ENCODE data around the gene NR0B1. TPM values are rescaled to one million over a fixed set of nuclear protein-coding genes. Genes with fewer than 3 reads are reported as not detected.

NR0B1 gene
- total RNA-seq, result not detected

- ChIA-PET CTCF (no interaction called here), POLR2A (no interaction called here)
Measured at GRCh38 chrX:30309139-30309571, at the start of gene NR0B1. Gene NR0B1 (minus strand): TSS chrX:30309390. CDS start chrX:30309363, 27 bp downstream.

DNA sequence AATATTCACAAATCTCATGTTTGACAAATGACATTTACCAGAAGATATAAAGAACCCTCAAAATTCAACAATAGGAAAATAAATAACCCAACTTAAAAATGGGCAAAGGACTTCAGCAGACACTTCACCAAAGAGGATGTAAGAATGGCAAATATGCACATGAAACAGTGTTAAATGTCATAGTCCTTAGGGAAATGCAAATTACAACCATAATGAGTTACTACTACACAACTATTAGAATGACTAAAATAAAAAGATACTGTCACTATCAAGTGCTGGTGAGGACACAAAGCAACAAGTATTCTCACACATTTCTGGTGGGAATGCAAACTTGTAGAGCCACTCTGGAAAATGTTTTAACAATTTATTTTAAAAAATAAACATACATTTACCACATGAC is 40.8 kb upstream of the NR0B1 start:
- POLR2A ChIA-PET, result no interaction called here
- CTCF ChIA-PET, result no interaction called here

GRCh38 chrX:30343206-30343605 is 34.0 kb upstream of the NR0B1 start:
- ChIA-PET POLR2A (no interaction called here), CTCF (no interaction called here)

GRCh38 chrX:30340753-30341152 is 31.6 kb upstream of the NR0B1 start:
- ChIA-PET POLR2A (no interaction called here), CTCF (no interaction called here)

DNA sequence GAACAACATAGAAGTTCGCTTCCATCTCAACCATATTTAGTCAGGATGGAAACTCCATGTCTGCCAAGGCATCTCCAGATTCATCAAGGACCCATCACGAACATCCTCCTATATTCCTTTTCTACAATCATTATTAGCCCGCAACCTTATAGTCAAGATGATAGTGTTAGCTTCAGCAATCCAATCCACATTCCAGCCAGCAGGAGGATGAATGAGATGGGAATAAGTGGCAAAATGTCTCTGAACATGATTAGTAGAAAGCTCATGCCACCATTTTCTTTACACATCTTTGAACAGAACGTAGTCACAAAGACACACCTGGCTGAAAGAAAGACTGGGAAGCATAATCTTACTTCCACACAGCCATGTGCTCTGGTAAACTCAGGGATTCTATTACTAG is 18.6 kb upstream of the NR0B1 start:
- CTCF ChIA-PET, result no interaction called here
- POLR2A ChIA-PET, result no interaction called here

DNA sequence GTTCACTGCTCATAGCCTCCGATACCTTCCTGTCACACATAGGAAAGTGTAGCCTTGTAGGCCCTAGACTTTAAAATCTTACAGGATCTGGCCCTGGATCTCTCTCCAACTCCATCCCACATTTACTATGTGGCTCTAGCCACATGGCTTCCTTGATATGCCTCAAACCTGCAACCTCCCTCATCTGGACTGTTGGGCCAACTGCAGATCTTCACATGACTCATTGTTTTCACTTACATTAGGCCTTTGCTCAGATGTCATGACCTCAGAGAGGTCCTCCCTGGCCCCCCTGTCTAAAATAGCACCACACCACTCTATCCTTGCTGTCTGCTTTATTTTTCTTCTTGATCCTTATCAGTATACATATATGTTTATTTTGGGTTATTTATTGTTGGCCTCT is 8.1 kb upstream of the NR0B1 start:
- CTCF ChIA-PET, result no interaction called here

DNA sequence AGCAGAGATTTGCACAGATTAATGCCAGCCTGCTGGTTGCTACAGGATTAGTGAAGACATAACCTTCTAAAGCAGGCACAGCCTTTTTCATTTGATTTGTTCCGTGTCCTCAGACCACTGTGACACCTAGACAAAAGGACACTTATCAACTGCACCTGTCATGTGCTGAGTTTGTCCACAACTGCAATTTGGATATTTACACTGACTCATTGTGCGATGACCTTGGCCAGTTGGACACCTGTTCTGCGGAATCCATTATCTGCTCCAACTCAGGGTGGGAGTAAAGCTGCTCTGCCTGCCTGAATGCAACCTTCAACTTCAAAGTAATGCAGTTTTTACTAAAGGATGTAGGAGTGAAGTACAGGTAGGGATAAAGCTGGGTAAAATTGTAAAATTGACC is 4.1 kb upstream of the NR0B1 start:
- POLR2A ChIA-PET, result no interaction called here
- CTCF ChIA-PET, result no interaction called here

More for the DNA sequence above, 8.1 kb upstream of the NR0B1 start:
- POLR2A ChIA-PET, result no interaction called here

GRCh38 chrX:30312858-30313257 is 3.7 kb upstream of the NR0B1 start:
- CTCF ChIA-PET, result no interaction called here
- POLR2A ChIA-PET, result no interaction called here

DNA sequence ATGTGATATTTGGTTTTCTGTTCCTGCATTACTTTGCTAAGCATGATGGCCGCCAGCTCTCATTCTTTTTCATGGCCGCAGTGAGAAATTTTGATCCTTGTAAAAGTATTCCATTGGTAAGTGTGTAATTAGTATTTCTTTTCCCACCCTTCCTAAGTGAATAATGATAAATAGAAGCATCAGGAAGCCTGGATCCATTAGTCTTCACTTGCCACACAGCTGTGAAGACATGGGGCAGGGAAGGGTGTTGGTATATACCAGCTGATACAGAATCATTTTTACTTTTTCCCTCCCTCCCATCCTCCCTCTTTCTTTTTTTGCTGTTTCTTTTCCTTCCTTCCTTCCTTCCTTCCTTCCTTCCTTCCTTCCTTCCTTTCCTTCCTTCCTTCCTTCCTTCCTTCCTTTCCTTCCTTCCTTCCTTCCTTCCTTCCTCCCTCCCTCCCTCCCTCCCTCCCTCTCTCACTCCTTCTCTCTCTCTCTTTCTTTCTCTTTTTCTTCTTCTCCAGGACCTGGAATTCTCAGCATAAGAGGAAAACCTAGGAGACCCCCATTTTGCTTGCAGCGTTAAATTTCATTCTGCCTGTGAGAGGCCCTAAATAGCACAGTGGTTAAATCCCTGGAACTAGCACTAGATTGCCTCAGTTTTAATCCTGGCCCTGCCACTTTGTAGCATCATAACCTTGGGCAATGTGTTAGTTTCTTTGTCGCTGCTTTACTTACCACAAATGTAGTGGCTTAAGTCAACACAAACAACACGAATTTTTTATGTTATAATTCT is 1.4 kb upstream of the NR0B1 start:
- ChIA-PET CTCF (no interaction called here), POLR2A (no interaction called here)

DNA sequence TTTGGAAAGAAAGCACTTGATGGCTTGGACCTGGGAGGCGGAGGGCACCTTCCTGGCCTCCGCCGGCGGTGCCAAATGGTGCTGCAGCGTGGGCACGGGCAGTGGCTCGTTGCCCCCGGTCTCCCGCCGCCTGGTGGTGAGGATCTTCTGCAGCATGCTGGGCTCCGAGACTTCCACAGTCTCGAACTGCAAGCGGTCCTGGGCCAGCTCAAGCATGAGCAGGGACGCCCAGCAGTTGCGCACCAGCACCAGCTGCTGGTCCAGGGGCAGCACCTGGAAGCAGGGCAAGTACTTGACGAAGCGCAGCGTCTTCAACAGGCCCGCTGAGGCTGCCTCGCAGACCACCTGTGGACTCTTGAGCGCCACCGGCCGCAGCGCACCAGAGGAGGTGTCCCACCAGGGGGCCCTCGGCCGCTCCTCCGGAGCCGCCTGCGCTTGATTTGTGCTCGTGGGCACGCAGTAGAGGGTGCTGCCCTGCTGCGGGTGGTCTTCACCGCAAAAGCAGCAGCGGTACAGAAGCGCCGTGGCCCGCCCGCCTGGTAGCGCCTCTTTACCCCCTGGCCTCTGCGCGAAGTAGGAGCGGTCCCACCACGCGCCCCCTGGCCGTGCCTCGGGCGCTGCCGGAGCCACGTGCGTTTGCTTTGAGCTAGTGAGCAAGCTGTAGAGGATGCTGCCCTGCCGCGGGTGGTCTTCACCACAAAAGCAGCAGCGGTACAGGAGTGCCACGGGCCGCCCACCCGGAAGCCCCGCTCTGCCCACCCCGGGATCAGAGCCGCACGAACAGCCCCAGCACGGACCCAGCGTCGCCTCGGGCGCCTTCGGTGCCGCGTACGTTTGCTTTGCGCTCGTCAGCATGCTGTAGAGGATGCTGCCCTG is 689 bp downstream of the NR0B1 start:
- ChIA-PET POLR2A (no interaction called here), CTCF (no interaction called here)

- ChIA-PET POLR2A (no interaction called here), CTCF (no interaction called here)
Measured at GRCh38 chrX:30307466-30307865, 1.7 kb downstream of the NR0B1 start.

- POLR2A ChIA-PET, result no interaction called here
- CTCF ChIA-PET, result no interaction called here
Measured at GRCh38 chrX:30304866-30305265, 4.3 kb downstream of the NR0B1 start.

DNA sequence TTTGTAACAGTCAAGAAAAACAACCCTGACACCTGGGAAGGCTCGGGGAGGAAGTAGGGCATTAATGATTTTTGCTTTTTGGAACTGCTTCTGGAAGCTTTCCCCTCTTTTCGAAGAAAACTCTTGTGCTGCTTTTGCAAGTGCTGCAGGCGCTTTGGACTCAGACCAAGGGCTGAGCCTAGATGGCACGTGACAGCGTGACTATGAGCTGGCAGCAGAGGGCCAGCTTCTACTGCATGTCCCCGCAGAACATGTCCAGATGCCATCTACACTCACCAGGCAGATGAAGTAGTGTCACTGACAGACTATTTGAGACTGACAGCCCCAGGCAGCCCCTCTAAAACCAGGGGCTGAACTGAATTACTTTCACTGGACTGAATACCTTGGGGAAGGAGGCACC is 6.2 kb downstream of the NR0B1 start:
- POLR2A ChIA-PET, result no interaction called here

DNA sequence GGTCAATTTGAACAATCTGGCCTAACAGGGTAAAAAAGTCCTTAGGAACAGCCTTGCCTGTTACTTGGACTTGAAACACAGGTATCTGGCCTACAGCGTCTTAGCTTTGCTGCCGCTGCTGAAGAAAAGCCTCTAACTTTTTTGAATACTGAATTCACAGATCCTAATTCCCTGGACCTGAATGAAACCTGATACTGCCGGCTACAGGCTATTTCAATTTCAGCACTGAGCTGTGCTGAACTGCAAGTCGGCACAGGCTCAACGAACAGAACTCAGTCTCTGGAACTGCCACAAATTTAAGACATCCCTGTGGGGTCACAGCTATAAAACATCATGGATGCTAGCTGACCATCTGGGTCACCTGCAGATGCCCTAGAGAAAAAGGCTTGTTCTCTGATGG is 7.2 kb downstream of the NR0B1 start:
- ChIA-PET POLR2A (no interaction called here), CTCF (no interaction called here)

More for the DNA sequence above, 6.2 kb downstream of the NR0B1 start:
- CTCF ChIA-PET, result no interaction called here

- ChIA-PET CTCF (no interaction called here), POLR2A (no interaction called here)
Measured at GRCh38 chrX:30301208-30301607, 8.0 kb downstream of the NR0B1 start.

DNA sequence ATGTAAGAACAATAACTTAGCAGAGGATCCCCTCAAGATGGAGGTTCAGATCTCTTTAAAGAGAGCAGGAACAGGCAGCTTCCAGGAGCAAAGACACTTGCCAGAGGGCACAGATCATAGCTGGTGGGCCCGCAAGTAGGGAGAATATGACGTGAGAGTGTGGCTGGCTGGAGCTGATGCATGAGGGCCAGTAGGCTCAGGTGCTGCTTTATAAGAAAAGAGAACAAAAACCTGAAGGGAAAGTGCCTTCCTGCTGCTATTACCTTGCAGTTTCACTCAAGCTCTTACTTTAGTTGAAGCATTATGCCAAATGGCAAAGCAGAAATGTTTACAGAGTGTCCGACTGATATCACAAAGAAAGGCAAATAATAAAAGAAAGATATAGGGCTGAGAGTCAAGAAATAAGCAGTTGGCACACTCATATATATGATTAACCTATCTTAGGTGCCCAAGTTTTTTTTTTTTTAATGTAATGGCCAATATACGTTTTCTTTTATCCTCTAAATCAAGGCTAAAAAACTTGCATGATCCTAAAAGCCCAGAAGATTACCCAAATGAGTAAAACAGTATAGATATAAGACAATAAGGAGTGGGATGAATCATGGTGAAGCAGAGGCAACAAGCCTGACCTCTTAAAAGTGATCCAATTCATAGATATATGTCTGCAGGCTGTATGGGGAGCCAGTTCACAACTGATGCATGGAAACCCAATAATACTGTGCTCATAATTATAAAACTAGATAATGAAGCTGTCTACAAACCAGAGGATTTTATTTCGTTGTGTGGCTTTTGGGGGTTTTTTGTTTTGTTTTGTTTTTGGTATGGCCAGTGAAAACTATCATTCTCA is 12.6 kb downstream of the NR0B1 start:
- CTCF ChIA-PET, result no interaction called here
- POLR2A ChIA-PET, result no interaction called here

DNA sequence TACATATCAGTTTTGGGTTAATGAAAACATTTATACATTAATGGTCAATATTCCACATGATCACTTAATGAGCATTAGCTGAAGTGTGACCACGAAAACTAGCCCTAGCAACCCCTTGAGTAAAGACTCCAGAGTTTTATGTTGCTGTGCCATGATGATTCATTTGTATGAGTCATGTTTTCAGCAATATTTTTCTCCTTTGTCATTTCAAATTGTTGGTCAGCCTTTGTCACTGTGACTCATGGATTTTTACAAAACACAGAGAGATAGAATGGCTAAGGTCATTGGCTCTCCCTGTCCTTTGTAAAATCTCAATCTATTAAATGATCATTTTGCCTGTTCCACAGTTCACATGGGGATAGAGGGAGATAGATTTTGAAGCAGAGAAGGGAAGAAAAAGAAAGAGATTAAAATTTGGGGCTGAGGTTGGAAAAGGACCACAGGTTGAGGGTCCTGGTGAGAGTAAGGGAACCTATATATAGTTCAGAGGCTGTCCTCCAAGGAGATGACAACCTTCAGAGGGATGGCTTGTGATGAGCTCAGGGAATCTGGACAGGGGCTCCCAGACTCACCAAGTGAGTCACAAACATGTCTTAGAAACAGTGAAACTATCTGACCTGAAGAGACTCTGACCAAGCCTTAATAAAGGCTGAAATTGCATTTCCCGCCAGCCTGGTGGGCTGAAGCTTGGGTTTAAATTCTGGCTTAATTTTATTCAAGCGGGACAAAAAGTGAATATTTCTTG is 25.6 kb downstream of the NR0B1 start:
- POLR2A ChIA-PET, result no interaction called here
- CTCF ChIA-PET, result no interaction called here

DNA sequence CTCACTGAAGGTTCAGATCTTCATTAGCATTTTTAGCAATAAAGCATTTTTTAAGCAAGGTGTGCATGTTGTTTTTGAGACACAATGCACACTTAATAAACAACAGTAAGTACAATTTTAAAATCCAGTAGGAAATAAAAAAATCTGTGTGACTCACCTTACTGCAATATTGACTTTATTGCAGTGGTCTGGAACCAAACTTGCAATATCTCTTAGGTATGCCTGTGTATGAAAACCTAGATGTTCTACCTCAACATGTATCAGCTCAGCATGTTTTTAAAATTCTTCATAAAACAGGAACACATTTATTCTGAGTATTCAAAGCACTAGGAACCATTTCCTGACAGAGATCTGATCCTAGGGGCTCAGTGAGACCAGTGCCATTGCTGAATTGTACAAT is 26.7 kb downstream of the NR0B1 start:
- ChIA-PET POLR2A (no interaction called here), CTCF (no interaction called here)

DNA sequence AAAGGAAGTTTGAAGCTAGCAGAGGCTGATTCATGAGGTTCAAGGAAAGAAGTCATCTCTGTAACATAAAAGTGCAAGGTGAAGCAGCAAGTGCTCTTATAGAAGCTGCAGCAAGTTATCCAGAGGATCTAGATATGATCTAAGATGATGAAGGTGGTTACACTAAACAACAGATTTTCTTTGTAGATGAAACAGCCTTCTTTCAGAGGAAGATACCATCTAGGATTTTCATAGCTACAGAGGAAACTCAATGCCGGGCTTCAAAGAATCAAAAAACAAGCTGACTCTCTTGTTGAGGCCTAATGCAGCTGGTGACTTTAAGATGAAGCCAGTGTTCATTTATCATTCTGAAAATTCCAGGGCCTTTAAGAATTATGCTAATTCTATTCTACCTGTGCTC is 28.8 kb downstream of the NR0B1 start:
- POLR2A ChIA-PET, result no interaction called here

DNA sequence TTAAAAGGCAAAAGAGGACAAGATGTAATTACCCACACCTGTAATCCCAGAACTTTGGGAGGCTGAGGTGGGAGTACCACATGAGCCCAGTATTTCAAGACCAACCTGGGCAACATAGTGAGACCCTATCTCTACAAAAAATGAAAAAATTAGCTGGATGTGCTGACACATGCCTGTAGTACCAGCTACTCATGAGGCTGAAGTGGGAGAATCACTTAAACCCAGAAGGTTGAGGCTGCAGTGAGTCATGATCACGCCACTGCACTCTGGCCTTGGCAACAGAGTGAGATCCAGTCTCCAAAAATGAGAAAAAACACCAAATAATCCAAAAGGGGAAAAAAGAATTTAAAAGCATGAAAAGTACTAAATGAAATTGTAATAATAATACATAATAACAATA is 30.8 kb downstream of the NR0B1 start:
- CTCF ChIA-PET, result no interaction called here
- POLR2A ChIA-PET, result no interaction called here

More for the DNA sequence above, 28.8 kb downstream of the NR0B1 start:
- CTCF ChIA-PET, result no interaction called here
